ENCODE results near the gene PROSER3. TPM values are rescaled to one million over a fixed set of nuclear protein-coding genes. Genes with fewer than 3 reads are reported as not detected.

Gene PROSER3
- total and polyA plus RNA-seq, 2 of the 13 experiments (the other 11 are each of a cell fraction or from before 2014, with no cell fraction given): 5.1 to 5.7 TPM

DNA sequence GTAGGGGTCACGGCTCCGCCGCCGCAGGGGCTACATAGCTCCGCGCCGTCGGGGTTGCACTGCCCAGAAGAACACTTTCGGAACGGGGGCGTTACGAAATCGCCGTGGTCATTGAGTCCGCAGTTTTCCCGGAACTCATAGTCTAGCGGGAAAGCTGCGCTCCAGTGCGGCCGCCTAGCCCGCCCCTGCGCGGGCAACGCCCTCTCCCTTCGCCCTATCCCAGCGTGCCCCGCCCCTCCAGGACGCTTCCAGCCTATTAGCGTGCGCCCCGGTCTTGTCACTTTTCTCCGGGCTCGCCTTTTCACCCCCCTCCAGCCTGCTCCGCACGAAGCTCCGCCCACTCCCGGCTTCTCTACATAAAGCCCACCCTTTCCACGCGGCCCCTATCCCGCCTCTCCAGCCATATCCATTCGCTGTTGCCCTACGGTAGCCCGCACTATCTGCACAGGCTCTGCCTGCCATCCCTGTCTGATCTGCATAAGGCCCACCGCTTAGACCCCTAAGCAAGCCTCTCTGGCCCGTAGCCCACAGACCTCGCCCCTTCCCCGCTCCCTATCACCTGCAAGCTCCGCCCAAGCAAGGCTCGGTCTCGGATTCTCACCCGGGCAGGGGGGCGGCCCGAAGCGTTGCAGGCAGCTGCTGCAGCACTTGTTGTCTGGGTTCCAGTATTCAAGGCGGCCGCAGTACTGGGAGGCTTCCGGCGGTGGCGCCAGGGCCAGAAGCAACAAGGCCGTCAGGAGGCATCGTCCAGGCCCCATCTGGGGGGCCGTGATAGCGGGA is 17.4 kb upstream of the PROSER3 start (continued):
- TF ChIP-seq, protein P1, sequence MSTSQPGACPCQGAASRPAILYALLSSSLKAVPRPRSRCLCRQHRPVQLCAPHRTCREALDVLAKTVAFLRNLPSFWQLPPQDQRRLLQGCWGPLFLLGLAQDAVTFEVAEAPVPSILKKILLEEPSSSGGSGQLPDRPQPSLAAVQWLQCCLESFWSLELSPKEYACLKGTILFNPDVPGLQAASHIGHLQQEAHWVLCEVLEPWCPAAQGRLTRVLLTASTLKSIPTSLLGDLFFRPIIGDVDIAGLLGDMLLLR (CRISPR knock-in tag; IDR thresholded peaks at IDR 0.05): no peak
- TF ChIP-seq ZNF446 (CRISPR knock-in tag; IDR thresholded peaks at IDR 0.05): no peak
- no peak for TF ChIP-seq KDM4B (CRISPR knock-in tag; IDR thresholded peaks at IDR 0.05)
- no peak for TF ChIP-seq PCBP1 (IDR thresholded peaks at IDR 0.05; ENCODE audit: borderline replicate concordance, low read depth, low read length)
- TF ChIP-seq KLF9 (CRISPR knock-in tag; IDR thresholded peaks at IDR 0.05; ENCODE audit: low read depth): no peak
- TF ChIP-seq ZNF335 (CRISPR knock-in tag; IDR thresholded peaks at IDR 0.05): 0 out of 2 replicates have a peak, but pooled peaks have one; percentile 22
- TF ChIP-seq, protein P2, sequence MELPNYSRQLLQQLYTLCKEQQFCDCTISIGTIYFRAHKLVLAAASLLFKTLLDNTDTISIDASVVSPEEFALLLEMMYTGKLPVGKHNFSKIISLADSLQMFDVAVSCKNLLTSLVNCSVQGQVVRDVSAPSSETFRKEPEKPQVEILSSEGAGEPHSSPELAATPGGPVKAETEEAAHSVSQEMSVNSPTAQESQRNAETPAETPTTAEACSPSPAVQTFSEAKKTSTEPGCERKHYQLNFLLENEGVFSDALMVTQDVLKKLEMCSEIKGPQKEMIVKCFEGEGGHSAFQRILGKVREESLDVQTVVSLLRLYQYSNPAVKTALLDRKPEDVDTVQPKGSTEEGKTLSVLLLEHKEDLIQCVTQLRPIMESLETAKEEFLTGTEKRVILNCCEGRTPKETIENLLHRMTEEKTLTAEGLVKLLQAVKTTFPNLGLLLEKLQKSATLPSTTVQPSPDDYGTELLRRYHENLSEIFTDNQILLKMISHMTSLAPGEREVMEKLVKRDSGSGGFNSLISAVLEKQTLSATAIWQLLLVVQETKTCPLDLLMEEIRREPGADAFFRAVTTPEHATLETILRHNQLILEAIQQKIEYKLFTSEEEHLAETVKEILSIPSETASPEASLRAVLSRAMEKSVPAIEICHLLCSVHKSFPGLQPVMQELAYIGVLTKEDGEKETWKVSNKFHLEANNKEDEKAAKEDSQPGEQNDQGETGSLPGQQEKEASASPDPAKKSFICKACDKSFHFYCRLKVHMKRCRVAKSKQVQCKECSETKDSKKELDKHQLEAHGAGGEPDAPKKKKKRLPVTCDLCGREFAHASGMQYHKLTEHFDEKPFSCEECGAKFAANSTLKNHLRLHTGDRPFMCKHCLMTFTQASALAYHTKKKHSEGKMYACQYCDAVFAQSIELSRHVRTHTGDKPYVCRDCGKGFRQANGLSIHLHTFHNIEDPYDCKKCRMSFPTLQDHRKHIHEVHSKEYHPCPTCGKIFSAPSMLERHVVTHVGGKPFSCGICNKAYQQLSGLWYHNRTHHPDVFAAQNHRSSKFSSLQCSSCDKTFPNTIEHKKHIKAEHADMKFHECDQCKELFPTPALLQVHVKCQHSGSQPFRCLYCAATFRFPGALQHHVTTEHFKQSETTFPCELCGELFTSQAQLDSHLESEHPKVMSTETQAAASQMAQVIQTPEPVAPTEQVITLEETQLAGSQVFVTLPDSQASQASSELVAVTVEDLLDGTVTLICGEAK (IDR thresholded peaks at IDR 0.05): no peak
- TF ChIP-seq, protein P2 (CRISPR knock-in tag; IDR thresholded peaks at IDR 0.05): no peak; the same call in 1 of the 2 replicates
- TF ChIP-seq, protein P3, sequence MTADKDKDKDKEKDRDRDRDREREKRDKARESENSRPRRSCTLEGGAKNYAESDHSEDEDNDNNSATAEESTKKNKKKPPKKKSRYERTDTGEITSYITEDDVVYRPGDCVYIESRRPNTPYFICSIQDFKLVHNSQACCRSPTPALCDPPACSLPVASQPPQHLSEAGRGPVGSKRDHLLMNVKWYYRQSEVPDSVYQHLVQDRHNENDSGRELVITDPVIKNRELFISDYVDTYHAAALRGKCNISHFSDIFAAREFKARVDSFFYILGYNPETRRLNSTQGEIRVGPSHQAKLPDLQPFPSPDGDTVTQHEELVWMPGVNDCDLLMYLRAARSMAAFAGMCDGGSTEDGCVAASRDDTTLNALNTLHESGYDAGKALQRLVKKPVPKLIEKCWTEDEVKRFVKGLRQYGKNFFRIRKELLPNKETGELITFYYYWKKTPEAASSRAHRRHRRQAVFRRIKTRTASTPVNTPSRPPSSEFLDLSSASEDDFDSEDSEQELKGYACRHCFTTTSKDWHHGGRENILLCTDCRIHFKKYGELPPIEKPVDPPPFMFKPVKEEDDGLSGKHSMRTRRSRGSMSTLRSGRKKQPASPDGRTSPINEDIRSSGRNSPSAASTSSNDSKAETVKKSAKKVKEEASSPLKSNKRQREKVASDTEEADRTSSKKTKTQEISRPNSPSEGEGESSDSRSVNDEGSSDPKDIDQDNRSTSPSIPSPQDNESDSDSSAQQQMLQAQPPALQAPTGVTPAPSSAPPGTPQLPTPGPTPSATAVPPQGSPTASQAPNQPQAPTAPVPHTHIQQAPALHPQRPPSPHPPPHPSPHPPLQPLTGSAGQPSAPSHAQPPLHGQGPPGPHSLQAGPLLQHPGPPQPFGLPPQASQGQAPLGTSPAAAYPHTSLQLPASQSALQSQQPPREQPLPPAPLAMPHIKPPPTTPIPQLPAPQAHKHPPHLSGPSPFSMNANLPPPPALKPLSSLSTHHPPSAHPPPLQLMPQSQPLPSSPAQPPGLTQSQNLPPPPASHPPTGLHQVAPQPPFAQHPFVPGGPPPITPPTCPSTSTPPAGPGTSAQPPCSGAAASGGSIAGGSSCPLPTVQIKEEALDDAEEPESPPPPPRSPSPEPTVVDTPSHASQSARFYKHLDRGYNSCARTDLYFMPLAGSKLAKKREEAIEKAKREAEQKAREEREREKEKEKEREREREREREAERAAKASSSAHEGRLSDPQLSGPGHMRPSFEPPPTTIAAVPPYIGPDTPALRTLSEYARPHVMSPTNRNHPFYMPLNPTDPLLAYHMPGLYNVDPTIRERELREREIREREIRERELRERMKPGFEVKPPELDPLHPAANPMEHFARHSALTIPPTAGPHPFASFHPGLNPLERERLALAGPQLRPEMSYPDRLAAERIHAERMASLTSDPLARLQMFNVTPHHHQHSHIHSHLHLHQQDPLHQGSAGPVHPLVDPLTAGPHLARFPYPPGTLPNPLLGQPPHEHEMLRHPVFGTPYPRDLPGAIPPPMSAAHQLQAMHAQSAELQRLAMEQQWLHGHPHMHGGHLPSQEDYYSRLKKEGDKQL (CRISPR knock-in tag; IDR thresholded peaks at IDR 0.05; ENCODE audit: low read depth): no peak
- no peak for TF ChIP-seq BRD4 (CRISPR knock-in tag; IDR thresholded peaks at IDR 0.05)
- peak; percentile 36; the same call in 1 of the 2 replicates for TF ChIP-seq ZSCAN31 (CRISPR knock-in tag; IDR thresholded peaks at IDR 0.05; ENCODE audit: low read depth)
- no peak for TF ChIP-seq ZNF234 (CRISPR knock-in tag; conservative IDR thresholded peaks at IDR 0.05)

All from HepG2 (cell line).